GM12878 (cell line): Measurements from ENCODE around the gene RPS6KL1. TPM values are rescaled to one million over a fixed set of nuclear protein-coding genes. Genes with fewer than 3 reads are reported as not detected.

ENCODE experiments used
- ATAC-seq: fragments of 200-7000 bp; cut with Tn5 transposase; 3 replicates; pipeline ENCODE4 v1.9.1; 2020; ENCODE audit warnings: mild to moderate bottlenecking, moderate library complexity
- BruUV-seq: library from RNA; stranded (reverse); fragments of 400-500 nt; replicated peaks from 2 replicates; lab custom pipeline; 2021; lab: Mats Ljungman, UMichigan
- CTCF ChIA-PET: fragments of 300-600 bp; sonication (Branson Sonifier 250); formaldehyde crosslinking; extraction: SDS; loops from one replicate; lab custom pipeline; 2021; ENCODE audit warnings: inconsistent platforms; lab: Yijun Ruan, JAX
- POLR2A ChIA-PET: fragments of 350-600 bp; formaldehyde crosslinking; extraction: SDS; loops from one replicate; lab custom pipeline; 2021; ENCODE audit warnings: inconsistent platforms; lab: Charles Lee
- RAD21 ChIA-PET: fragments of 300-600 bp; sonication (Branson Sonifier 250); formaldehyde crosslinking; loops from one replicate; lab custom pipeline; 2023; ENCODE audit warnings: antibody characterized with exemption; ENCODE audit not compliant: unreplicated experiment; lab: Charles Lee
- SMC1A ChIA-PET: fragments of 300-600 bp; sonication (Branson Sonifier 250); formaldehyde crosslinking; loops from one replicate; lab custom pipeline; 2023; ENCODE audit not compliant: unreplicated experiment, uncharacterized antibody; lab: Charles Lee
- DNase-seq: peaks from one replicate; pipeline ENCODE4 v3.0.0-alpha.2; 2011; ENCODE audit warnings: low read depth, low spot score
- FAIRE-seq: peaks from 3 replicates; lab custom pipeline; 2011; peaks lifted over from hg19 to GRCh38; lab: Jason Lieb, UNC
- H2AFZ ChIP-seq: 2 replicates; pipeline ENCODE4 v1.6.0; 2011; ENCODE audit warnings: low read depth, low read length, control low read depth; ENCODE audit not compliant: control insufficient read depth
- H3K27ac ChIP-seq: 2 replicates; pipeline ENCODE4 v1.5.1; 2011; ENCODE audit warnings: control low read depth; ENCODE audit not compliant: control insufficient read depth, insufficient read depth
- H3K27me3 ChIP-seq, 2 experiments: replicated peaks in 1 of 2; 2 replicates each; pipeline versions ENCODE4 v1.6.0 to v1.6.1; 2011; ENCODE audit warnings: low read length in 1 of 2; ENCODE audit not compliant: control insufficient read depth in 2 of 2, insufficient read depth in 2 of 2
- H3K36me3 ChIP-seq, 2 experiments: 2 replicates each; pipeline ENCODE4 v1.5.1; 2011; ENCODE audit warnings: low read length in 1 of 2; ENCODE audit not compliant: control insufficient read depth in 2 of 2, insufficient read depth in 2 of 2
- H3K4me1 ChIP-seq: 2 replicates; pipeline ENCODE4 v1.6.1; 2011; ENCODE audit warnings: mild to moderate bottlenecking, low read length, moderate library complexity, mixed read lengths; ENCODE audit not compliant: control insufficient read depth, insufficient read depth
- H3K4me2 ChIP-seq: 2 replicates; pipeline ENCODE4 v1.6.0; 2011; ENCODE audit warnings: control low read depth; ENCODE audit not compliant: control insufficient read depth, insufficient read depth
- H3K4me3 ChIP-seq: fragments of 200-600 bp; sonication (generic); 2 replicates; pipeline ENCODE4 v1.5.1; 2016
- H3K79me2 ChIP-seq: 2 replicates; pipeline ENCODE4 v1.6.0; 2011; ENCODE audit warnings: low read length; ENCODE audit not compliant: control insufficient read depth, insufficient read depth
- H3K9ac ChIP-seq: 2 replicates; pipeline ENCODE4 v1.8.0; 2011; ENCODE audit warnings: low read length, control low read depth, mixed read lengths; ENCODE audit not compliant: control insufficient read depth, insufficient read depth
- H3K9me3 ChIP-seq: replicated peaks from 3 replicates; pipeline ENCODE4 v1.5.1; 2011; ENCODE audit warnings: mild to moderate bottlenecking, low read length; ENCODE audit not compliant: control insufficient read depth, insufficient read depth
- H4K20me1 ChIP-seq: 2 replicates; pipeline ENCODE4 v1.6.0; 2011; ENCODE audit not compliant: control insufficient read depth, insufficient read depth
- BHLHE40 ChIP-seq, 2 experiments: fragments of 450-650 bp in 1 of 2; IDR thresholded peaks; 2 replicates each; pipeline ENCODE4 v1.6.1; 2011 to 2017; ENCODE audit warnings: low read depth in 2 of 2, borderline replicate concordance in 1 of 2, improper control_type of control experiment in 1 of 2, low read length in 1 of 2, mild to moderate bottlenecking in 1 of 2
- CBFB ChIP-seq: IDR thresholded peaks from 2 replicates; pipeline ENCODE4 v1.6.1; 2016; ENCODE audit warnings: antibody characterized with exemption, low read depth
- EED ChIP-seq: sonication (generic); IDR thresholded peaks from 2 replicates; pipeline ENCODE4 v1.6.1; 2016; ENCODE audit warnings: antibody characterized with exemption, low read depth
- FOXK2 ChIP-seq: fragments of 450-650 bp; IDR thresholded peaks from 2 replicates; pipeline ENCODE4 v1.6.1; 2017; ENCODE audit warnings: mild to moderate bottlenecking, moderate library complexity
- JUNB ChIP-seq: IDR thresholded peaks from 2 replicates; pipeline ENCODE4 v1.6.1; 2016; ENCODE audit warnings: antibody characterized with exemption, mild to moderate bottlenecking
- LARP7 ChIP-seq: fragments of 450-650 bp; IDR thresholded peaks from 2 replicates; pipeline ENCODE4 v1.6.1; 2017; ENCODE audit warnings: mild to moderate bottlenecking
- NFYB ChIP-seq: IDR thresholded peaks from 2 replicates; pipeline ENCODE4 v1.6.1; 2011; ENCODE audit warnings: low read depth, mild to moderate bottlenecking, low read length, improper control_type of control experiment, moderate library complexity; ENCODE audit not compliant: insufficient read depth
- PAX5 ChIP-seq: IDR thresholded peaks from 2 replicates; pipeline ENCODE4 v1.6.1; 2011; ENCODE audit warnings: low read depth, low read length, borderline replicate concordance
- PML ChIP-seq: IDR thresholded peaks from 2 replicates; pipeline ENCODE4 v1.6.1; 2012; ENCODE audit warnings: low read length, inconsistent platforms
- PRDM15 ChIP-seq: fragments of 450-650 bp; formaldehyde crosslinking; IDR thresholded peaks from 2 replicates; pipeline ENCODE4 v1.4.0; 2020; ENCODE audit warnings: mild to moderate bottlenecking, moderate library complexity
- RB1 ChIP-seq: fragments of 450-650 bp; formaldehyde crosslinking; IDR thresholded peaks from 2 replicates; pipeline ENCODE4 v1.6.1; 2017; ENCODE audit warnings: mild to moderate bottlenecking, borderline replicate concordance
- SREBF1 ChIP-seq: IDR thresholded peaks from 2 replicates; pipeline ENCODE4 v1.6.1; 2012; ENCODE audit warnings: mild to moderate bottlenecking, low read length
- WGBS: methylation state at CpG from one replicate; pipeline ENCODE4 v1.1.6; 2016; ENCODE audit warnings: low lambda C conversion rate; ENCODE audit not compliant: insufficient replicate concordance, insufficient coverage; ENCODE audit errors: missing lambda C conversion rate; 5-methylcytosine and 5-hydroxymethylcytosine counted together
- in situ Hi-C: fragments of 300-500 bp; cut with MboI; formaldehyde crosslinking; loops from 9 replicates; pipeline ENCODE4 v1.14.3; 2018; ENCODE audit warnings: mixed read lengths
- intact Hi-C: fragments of 100-400 bp; cut with micrococcal nuclease; formaldehyde crosslinking; loops from one replicate; pipeline ENCODE4 v1.14.2; 2022; ENCODE audit not compliant: unreplicated experiment
- polyA plus RNA-seq, 11 experiments: library from polyadenylated mRNA; depleted of rRNA in 4 of 11; unstranded in 6 of 11; stranded (reverse) in 5 of 11; fragments of >200 nt; fragmentation: Nextera tagmentation in 4 of 11; fragmentation: Illumina TruSeq in 1 of 11; extraction: Ambion mirVana in 4 of 11; extraction: Trizol in 1 of 11; gene quantifications; 1 replicate in 1 of 11; 2 replicates in 10 of 11; pipeline versions ENCODE4 v1.2.1 to v1.2.3, GENCODE V29; 2011 to 2016; ENCODE audit warnings: inconsistent platforms in 2 of 11, missing spikeins in 2 of 11, low read depth in 1 of 11
- total RNA-seq, 4 experiments: library from RNA; depleted of rRNA in 3 of 4; stranded (reverse); fragments of >200 nt in 3 of 4; fragmentation: Illumina TruSeq in 1 of 4; extraction: Trizol in 1 of 4; gene quantifications; 2 replicates each; pipeline versions ENCODE4 v1.2.1 to v1.2.3, GENCODE V29; 2013 to 2021

The RPS6KL1 gene
- total and polyA plus RNA-seq, 10 of the 15 experiments (the other 5 are each of a cell fraction or from before 2014, with no cell fraction given) = 0.04 to 4.2 (median 2.0) TPM

- no peaks in the 10 kb centered on the region for H3K27me3 ChIP-seq
- H3K4me1 ChIP-seq = no peaks in the 10 kb centered on the region
- 83% methylated on average over 1 of the region's 1 CpG for WGBS
- SMC1A ChIA-PET = interaction anchor here (1.1 to 11.1 kb wide), 3 partner anchors 10 to 48 kb away, joined by 3 to 165 read pairs (median 3); no protein-coding TSS in a partner anchor
- no peaks in the 10 kb centered on the region for H3K9me3 ChIP-seq
- no peaks in the 10 kb centered on the region for H3K79me2 ChIP-seq
- CTCF ChIA-PET = interaction anchor here (0.7 to 13.8 kb wide), 6 partner anchors 18 to 248 kb away, joined by 3 to 552 read pairs (median 116); partner anchors contain the start of genes DLST and PROX2
- ATAC-seq = no peak
- RAD21 ChIA-PET = interaction anchor here (0.9 to 8.8 kb wide), 4 partner anchors 14 to 84 kb away, joined by 3 to 114 read pairs (median 4); no protein-coding TSS in a partner anchor
- FAIRE-seq = no peak
- no peak overlapping the region for H2AFZ ChIP-seq
- intact Hi-C loops (no loop called here), in situ Hi-C loops (no loop called here)
- no peaks in the 10 kb centered on the region for H4K20me1 ChIP-seq
- no peak for DNase-seq
- no peak overlapping the region for H3K4me3 ChIP-seq
- H3K36me3 ChIP-seq = no peaks in the 10 kb centered on the region
- TF ChIP-seq LARP7 (no peak), PAX5 (no peak), FOXK2 (no peak), CBFB (no peak), EED (no peak), PRDM15 (CRISPR knock-in tag) (no peak), BHLHE40 (IDR thresholded peaks at IDR 0.05; ENCODE audit: borderline replicate concordance in 1 of 2, low read depth in 2 of 2, low read length in 1 of 2) (no peak), SREBF1 (no peak), RB1 (no peak), NFYB (no peak), PML (no peak), JUNB (no peak)
- POLR2A ChIA-PET = no interaction called here
- H3K4me2 ChIP-seq = no peak overlapping the region
- no peak overlapping the region for H3K27ac ChIP-seq
- BruUV-seq = no TSS peak
- no peak overlapping the region for H3K9ac ChIP-seq
Measured at GRCh38 chr14:74856366-74856765, 66.7 kb downstream of the RPS6KL1 start.
